GM18951 (cell line): ENCODE data around the gene MKX.

Source experiments
- POLR2A ChIP-seq: IDR thresholded peaks from 4 replicates; pipeline ENCODE4 v1.6.1; 2011; ENCODE audit warnings: mild to moderate bottlenecking; ENCODE audit not compliant: insufficient read length, insufficient read depth; ENCODE audit errors: extremely low read depth
- in situ Hi-C: fragments of 300-500 bp; cut with MboI; formaldehyde crosslinking; loops from one replicate; pipeline ENCODE4 v1.12.0; 2022; ENCODE audit warnings: low sequenced_read_pairs, mixed read lengths, inconsistent platforms; ENCODE audit not compliant: unreplicated experiment

Gene MKX

DNA sequence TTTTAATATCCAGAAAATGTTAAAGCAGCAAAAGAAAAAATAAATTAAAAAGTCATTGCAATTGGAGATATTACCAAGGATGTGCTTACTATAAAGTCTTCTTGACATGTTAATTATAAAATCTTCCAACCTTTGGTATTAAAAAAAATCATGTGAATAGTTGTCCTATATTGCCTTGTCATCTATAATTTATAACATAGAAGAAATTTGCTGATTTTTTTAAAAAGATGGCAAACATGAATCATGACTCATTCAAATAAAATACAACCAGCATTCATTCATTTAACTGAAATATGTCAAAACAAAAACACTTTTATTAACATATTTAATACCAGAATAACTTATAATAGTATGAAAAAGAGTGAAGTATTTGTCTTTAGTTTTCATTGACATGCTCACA lies 72.6 kb downstream of the MKX start:
- no peak for TF ChIP-seq POLR2A
- in situ Hi-C loops: loop anchor here (25.0 kb wide), 1 partner anchor 236 kb away; no protein-coding TSS in a partner anchor

DNA sequence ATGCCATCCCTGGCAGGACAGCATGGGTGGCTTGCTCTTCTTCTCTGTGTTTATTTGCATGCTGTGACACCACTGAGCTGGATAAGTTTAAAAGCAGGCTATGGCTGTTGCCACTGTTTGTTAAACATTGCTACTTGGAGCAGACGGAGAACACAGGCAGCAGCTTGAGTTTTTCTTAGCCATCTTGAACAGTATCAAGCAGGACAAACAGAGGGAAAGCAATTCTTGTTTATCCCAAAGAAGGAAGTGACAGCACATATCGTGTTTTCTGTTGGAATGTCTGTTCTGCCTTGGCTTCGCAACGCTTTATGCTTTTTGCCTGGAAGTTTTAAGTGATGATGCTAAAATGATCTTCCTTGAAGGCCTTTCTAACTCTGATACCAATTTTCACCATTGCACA lies 73.8 kb downstream of the MKX start:
- no peak for TF ChIP-seq POLR2A

DNA sequence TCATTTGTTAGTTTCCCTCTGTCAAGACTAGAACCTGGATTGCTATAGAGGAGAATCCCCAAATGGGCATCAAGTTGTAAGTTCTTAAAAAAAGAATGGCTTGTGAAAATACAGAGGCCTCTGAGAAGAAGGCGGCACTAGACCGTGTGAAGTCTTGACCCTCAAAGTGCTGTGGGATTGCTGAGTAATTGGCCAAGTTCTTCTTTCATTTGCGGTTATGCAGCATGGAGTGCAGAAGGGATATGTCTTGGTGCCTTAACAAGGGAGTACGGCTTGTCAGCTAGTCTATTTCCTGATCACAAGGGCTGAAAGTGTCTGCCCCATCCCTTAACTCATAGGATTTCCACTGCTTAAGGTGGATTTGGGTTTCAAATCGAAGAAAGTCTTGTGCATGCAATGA lies 81.2 kb downstream of the MKX start:
- in situ Hi-C loops: loop anchor here (25.0 kb wide), 1 partner anchor 227 kb away; no protein-coding TSS in a partner anchor
- TF ChIP-seq POLR2A: no peak

More for the DNA sequence above, 73.8 kb downstream of the MKX start:
- in situ Hi-C loops: loop anchor here (25.0 kb wide), 1 partner anchor 235 kb away; no protein-coding TSS in a partner anchor

DNA sequence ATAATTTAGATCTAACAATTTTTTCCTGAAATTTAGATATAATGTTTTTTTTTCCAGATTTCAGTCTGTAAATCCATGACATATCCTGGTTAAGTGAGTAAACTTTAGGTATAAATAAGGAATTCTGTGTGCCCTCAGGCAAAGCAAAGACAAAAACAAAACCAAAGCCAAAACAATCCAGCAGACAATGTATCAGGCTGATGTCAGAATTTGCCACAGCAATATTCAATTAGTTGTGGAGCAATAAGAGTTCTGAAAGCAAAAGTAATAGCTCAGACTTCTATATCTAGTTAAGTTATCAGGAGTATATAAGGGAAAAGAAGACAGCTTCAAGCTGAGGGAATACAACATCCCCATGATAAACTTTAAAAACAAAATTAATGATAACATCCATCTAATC lies 82.0 kb downstream of the MKX start:
- in situ Hi-C loops: loop anchor here (25.0 kb wide), 1 partner anchor 226 kb away; no protein-coding TSS in a partner anchor

DNA sequence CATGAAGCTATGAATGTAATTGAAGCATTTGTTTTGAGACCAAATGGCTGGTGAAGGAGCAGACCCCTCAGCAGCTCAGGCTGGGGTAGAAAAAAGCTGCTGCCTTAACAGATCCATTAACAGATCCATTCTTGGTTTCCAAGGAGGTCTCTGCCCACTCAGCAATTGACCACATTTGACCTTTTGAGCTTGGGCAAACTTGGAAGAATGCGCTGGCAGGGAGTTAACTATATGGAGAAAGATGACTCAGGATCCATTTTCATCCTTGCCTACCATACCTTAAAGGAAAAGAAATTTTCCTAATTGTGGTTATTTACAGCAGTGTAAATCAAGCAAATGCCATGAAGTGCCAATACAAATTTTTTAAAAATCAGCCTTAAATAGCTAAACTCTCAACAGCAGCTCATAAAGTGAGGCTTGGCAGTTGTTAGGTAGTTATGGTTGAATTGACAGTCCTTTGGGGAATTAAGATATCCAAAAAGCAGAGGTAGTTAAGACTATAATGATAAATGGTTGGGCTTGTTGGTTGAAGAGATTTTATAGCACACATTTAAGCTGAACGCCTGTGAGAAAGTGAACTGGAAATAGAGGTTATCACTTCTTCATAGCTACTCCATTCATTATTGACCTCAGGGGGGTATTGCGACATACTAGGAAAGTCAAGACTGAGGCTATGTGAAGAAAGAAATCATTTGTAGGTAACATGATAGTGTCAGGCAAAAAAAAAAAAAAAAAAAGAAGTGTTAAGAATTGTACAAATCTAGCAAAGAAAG lies 83.9 kb downstream of the MKX start:
- in situ Hi-C loops: loop anchor here (25.0 kb wide), 1 partner anchor 224 kb away; no protein-coding TSS in a partner anchor
- TF ChIP-seq POLR2A: no peak

More for the DNA sequence above, 82.0 kb downstream of the MKX start:
- TF ChIP-seq POLR2A: no peak

DNA sequence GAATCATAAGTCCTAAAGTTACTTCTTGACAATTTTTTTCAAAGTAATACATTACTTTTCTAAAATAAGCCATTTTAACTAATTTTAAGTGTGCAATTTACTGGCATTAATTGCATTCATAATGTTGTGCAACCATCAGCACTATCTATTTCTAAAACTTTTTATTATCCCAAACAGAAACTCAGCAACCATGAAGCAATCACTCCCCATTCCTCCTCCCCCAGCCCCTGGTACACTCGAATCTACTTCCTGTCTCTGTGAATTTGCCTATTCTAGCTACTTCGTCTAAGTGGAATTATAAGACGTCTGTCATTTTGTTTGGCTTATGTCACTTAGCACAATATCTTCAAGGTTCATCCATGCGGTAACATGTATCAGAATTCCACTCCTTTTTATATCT lies 84.9 kb downstream of the MKX start:
- no peak for TF ChIP-seq POLR2A
- in situ Hi-C loops: loop anchor here (25.0 kb wide), 1 partner anchor 223 kb away; no protein-coding TSS in a partner anchor

DNA sequence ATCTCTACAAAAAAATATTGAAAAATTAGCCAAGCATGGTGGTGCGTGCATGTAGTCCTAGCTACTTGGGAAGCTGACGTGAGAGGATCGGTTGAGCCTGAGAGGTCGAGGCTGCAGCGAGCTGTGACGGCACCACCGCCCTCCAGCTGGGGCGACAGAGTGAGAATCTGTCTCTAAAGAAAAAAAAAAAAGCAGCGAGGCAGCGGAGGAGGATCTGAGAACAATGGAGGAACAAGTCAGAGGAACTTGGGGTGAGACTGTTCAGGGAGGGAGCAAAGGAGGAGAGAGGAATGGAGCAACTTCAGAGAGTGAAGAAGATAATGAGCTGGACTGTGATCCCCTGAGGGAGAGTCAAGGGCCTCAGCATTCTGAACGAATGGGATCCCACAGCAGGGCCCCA lies 85.4 kb downstream of the MKX start:
- in situ Hi-C loops: loop anchor here (25.0 kb wide), 1 partner anchor 223 kb away; no protein-coding TSS in a partner anchor
- TF ChIP-seq POLR2A: no peak

DNA sequence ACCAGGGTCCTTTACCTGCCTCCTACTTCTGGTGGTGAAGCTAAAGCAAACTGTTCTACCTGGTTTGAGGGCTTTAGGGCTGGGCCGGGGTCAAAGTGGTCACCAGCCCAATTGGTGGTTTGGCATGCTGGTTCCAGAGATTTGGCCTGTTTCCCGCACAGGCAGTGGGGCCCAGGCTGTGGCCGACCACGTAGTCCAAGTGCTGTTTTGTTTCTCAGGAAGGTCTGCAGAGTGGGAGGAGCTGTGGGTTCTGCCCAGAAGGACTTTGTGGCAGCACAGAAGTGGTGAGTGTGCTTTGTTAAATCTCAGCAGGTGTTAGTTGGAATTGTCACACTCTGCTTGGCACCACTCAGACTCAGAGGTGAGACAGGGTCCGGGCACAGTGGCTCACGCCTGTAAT lies 85.8 kb downstream of the MKX start:
- no peak for TF ChIP-seq POLR2A
- in situ Hi-C loops: loop anchor here (25.0 kb wide), 1 partner anchor 222 kb away; no protein-coding TSS in a partner anchor

DNA sequence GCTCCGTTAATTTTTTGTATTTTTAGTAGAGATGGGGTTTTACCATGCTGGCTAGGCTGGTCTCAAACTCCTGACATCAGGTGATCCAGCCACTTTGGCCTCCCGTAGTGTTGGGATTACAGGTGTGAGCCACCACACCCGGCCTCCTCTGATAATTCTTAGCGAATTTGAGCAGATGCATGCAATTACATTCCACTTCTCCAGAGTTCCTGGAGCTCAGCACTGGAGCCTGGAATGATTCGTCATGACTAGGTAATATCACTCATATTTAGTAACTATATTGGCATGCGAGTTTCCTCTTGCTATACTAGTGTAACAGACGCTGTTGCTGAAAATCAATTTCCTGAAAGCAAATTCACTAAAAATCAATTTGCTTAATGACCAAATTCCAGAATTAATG lies 86.8 kb downstream of the MKX start:
- no peak for TF ChIP-seq POLR2A
- in situ Hi-C loops: loop anchor here (25.0 kb wide), 1 partner anchor 221 kb away; no protein-coding TSS in a partner anchor

DNA sequence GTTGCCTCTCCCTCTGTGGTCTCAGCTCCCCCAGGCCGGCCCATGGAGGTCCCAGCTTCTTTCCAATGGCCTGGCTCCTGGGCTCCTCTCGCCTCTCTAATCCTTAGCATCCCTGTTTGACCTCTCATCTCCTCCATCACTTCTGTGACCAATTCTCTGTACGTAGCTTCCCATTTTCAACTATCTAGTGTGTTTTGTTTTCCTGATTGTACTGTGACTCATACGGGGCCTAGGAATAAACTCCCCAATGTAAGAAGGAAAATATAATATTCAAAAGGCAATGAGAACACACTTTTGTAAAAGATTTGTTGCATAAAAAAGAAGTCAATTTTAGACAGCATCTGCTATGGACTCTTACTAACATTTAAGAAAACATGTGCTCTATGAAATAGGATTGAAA lies 90.3 kb downstream of the MKX start:
- in situ Hi-C loops: loop anchor here (25.0 kb wide), 1 partner anchor 218 kb away; no protein-coding TSS in a partner anchor

DNA sequence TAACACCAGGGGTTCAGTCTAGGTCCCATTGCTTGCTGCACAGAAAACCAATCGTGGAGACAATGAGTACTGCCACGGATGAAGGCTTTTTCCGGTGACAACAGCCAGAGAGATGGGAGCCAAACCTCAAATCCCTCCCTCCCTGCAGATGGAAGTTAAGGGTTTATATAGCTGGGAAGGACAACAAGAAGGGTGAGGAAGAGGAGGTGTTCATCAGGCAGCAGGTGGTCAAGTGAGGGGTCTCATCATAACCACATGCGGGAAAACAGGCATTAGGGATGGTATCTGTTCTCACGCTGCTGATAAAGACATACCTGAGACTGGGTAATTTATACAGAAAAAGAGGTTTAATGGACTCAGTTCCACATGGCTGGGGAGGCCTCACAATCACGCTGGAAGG lies 91.3 kb downstream of the MKX start:
- in situ Hi-C loops: loop anchor here (25.0 kb wide), 1 partner anchor 217 kb away; no protein-coding TSS in a partner anchor
- no peak for TF ChIP-seq POLR2A

More for the DNA sequence above, 90.3 kb downstream of the MKX start:
- TF ChIP-seq POLR2A: no peak

DNA sequence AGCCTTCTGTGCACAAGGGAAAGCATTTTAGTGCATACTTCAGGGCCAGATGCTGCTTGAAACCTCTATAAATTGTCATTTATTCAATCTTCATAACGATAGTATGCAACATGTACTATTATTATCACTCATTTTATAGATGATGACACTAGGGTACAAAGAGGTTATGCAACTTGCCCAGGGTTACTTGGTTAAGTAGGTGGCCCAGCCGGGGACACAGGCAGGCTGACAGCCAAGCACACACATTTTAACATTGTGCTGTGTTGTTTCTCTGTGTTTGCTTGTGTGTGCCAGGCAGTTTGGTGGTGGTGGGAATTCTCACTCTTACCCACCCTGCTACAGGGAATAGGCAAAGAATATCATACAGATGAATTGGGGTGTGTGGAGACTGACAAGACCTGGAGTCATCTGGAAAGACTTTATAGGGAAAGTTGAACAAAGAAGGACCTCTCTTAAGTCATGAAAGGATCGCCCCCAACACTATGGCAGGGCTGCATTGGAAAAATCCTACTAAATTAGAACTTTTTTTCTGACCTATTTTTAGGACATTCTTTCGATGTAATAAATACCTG lies 98.9 kb downstream of the MKX start:
- TF ChIP-seq POLR2A: no peak
- in situ Hi-C loops: no loop called here

DNA sequence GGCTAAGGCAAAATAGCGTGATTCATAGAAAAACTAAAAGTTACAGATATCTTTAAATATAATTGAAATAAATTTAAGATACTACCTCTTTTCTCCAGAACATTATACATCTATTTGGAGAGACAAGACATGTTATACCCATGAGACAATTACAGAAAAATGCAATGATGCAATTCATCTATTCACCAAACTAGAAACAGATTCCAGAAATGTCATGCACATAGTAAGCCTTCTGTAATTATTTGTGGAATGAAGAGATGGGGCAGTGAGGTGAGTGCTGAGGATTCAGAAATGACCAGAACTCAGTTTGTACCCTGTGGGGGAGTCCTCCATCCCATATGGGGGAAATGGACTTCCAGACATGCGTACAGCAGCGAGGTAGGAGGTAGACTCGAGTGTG lies 99.4 kb downstream of the MKX start:
- in situ Hi-C loops: no loop called here
- TF ChIP-seq POLR2A: no peak
